Activated T-helper 9 cell treated with anti-CD3 and anti-CD28 coated beads, Interleukin-2, amount 50 U/mL, for 16 hours (primary cell): ENCODE data around the gene ARHGAP25.

Experiments used
- DNase-seq: peaks from one replicate; pipeline ENCODE4 v3.0.0-alpha.2; 2020; ENCODE audit warnings: low read depth

The ARHGAP25 gene

DNA sequence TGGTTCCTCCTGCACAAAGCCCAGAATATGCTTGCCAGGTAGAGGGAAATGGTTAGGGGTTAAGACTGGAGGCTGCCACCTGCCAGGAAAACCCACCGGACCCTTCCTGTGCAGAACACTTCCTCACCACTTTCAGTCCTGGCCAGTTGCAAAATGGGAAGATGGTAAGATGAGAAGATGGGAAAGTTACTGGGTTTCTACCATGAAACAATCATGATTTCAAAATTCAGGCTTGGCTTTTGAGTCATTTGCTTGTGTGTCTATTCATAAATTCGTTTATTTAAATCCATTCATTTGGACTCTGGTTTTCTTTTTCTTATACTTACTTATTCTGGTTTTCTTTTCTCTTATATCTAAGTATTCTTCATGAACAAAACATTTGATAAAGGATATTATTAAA, 129.4 kb downstream of the ARHGAP25 start:
- no peak for DNase-seq

DNA sequence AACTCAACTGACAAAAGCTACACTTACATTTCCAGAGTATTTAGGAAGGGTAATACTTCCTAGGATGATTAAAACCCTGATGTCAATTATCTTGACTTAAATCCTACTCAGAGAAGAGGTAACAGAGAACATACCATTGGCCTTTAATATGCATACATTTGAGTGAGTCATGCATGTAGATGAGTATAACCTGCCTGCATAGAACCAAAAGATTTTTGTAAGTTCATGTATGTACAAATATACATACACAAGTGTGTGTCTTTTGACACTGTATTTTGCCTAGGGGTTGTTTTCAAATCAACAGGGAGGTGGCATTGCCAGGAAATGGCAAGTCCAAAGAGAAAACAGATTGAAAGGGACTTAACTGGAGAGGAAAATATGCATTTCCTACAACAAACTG, 130.5 kb downstream of the ARHGAP25 start:
- DNase-seq = no peak

DNA sequence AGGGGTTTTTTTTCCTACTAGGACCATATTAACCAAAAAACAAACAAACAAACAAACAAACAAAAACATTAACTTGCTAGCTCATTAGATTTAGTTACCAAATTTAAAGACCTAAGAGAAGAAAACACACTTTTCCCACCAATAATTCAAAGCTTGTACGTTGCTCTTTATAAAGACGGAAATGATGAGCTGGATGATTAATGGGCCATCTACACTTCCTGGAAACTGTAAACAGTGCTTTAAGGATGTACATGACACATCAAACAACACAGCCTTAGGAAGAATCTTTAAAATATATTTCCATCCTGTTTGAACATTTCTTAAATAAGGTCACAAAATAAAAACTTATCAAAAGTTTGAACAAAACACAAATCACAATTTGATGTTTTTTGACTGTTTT, 135.6 kb downstream of the ARHGAP25 start:
- no peak for DNase-seq

DNA sequence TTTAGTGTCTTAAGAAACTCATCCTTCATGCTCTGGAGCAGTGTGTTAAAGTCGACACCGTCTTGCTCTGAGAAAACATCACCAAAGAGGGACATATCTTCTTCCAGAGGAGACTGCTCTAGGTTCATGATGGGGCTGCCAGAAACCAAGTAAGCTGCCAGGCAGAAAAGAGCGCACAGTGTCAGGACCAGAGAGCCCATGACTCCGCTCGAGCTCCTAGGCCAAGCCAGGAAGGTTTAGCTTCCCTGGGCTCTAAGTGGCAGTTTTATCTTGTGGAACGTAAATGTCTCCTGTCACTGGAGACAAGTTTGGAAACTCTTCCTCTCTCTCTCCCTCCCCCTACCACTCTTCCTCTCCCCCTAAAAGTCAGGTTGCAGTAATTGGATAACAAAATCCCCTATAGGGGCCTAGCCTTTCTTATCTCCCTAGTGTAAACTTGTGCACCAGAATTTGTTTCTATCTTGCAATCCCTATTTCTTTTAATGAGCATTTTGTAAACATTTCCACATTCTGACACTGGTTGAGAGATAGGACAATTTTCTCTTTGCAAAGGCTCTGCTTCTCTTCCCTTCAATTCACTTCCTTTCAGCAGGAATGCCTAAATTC, 136.7 kb downstream of the ARHGAP25 start, which contains the start of gene BMP10:
Gene BMP10, minus strand, starts transcription at position 239 of the 606 bp plus-strand sequence. Its CDS starts 39 bp downstream, at position 200.
- no peak for DNase-seq
